ENCODE measurements around the gene SKAP2. TPM values are rescaled to one million over a fixed set of nuclear protein-coding genes. Genes with fewer than 3 reads are reported as not detected.
A peak's percentile ranks its signal among the peaks of the same experiment; 100 is the strongest.

Gene SKAP2
- polyA plus RNA-seq, 3 donors, result 19.2 to 204 (median 158) TPM

- Histone ChIP-seq H3K9me3 (replicated peaks in 1 of 2; ENCODE audit: control insufficient read depth in 1 of 2, insufficient read depth in 1 of 2, low read length in 2 of 2) (no peaks in the 10 kb centered on the region), H3K4me2 (replicated peaks; ENCODE audit: extremely low read depth, low read length, poor library complexity, severe bottlenecking) (no peak overlapping the region), H3K27me3 (ENCODE audit: control insufficient read depth in 2 of 2, insufficient read depth in 2 of 2, low read length in 2 of 2) (no peaks in the 10 kb centered on the region), H3K79me2 (ENCODE audit: insufficient read depth, low read length) (no peaks in the 10 kb centered on the region), H3K4me3 (replicated peaks in 1 of 3; ENCODE audit: low read depth in 2 of 3, low read length in 3 of 3) (no peak overlapping the region), H3K36me3 (replicated peaks in 1 of 2; ENCODE audit: control insufficient read depth in 1 of 2, insufficient read depth in 2 of 2, low read length in 2 of 2) (peaks cover 41 to 84% of the 10 kb centered on the region in 2 donors), H3K9ac (ENCODE audit: insufficient read depth, low read length, poor library complexity, severe bottlenecking) (no peak overlapping the region), H3K4me1 (ENCODE audit: control insufficient read depth in 1 of 2, insufficient read depth in 2 of 2, low read length in 2 of 2) (no peaks in the 10 kb centered on the region), H3K27ac (ENCODE audit: low read depth in 1 of 2, low read length in 2 of 2) (no peak overlapping the region), H4K20me1 (ENCODE audit: insufficient read depth, low read length) (peaks cover 6% of the 10 kb centered on the region), H2AFZ (ENCODE audit: insufficient read depth, low read depth, low read length, poor library complexity, severe bottlenecking) (no peak overlapping the region)
- Mint-ChIP-seq H3K27ac (peak overlapping the region in 1 of 7 donors; percentile 1), H3K36me3 (peaks cover 61 to 72% of the 10 kb centered on the region in 2 donors), H3K27me3 (ENCODE audit: low read depth in 3 of 3) (no peaks in the 10 kb centered on the region), H3K9me3 (peaks cover 0 to 2% (median 0%) of the 10 kb centered on the region in 7 donors), H3K4me1 (no peaks in the 10 kb centered on the region), H3K4me3 (no peak overlapping the region)
- no peak for TF ChIP-seq CTCF (IDR thresholded peaks at IDR 0.05)
- DNase-seq, result no peak
- WGBS (ENCODE audit: insufficient coverage), result 4% methylated on average over 4 of the region's 5 CpGs
- intact Hi-C loops (cut with micrococcal nuclease), result no loop called here
These were observed 141.3 kb downstream of the SKAP2 start for GRCh38 chr7:26723129-26723528.

- Histone ChIP-seq H3K27me3 (ENCODE audit: control insufficient read depth in 2 of 2, insufficient read depth in 2 of 2, low read length in 2 of 2) (no peaks in the 10 kb centered on the region), H3K9ac (ENCODE audit: insufficient read depth, low read length, poor library complexity, severe bottlenecking) (no peak overlapping the region), H4K20me1 (ENCODE audit: insufficient read depth, low read length) (no peaks in the 10 kb centered on the region), H3K4me1 (ENCODE audit: control insufficient read depth in 1 of 2, insufficient read depth in 2 of 2, low read length in 2 of 2) (no peaks in the 10 kb centered on the region), H3K79me2 (ENCODE audit: insufficient read depth, low read length) (no peaks in the 10 kb centered on the region), H3K27ac (ENCODE audit: low read depth in 1 of 2, low read length in 2 of 2) (no peak overlapping the region), H3K9me3 (replicated peaks in 1 of 2; ENCODE audit: control insufficient read depth in 1 of 2, insufficient read depth in 1 of 2, low read length in 2 of 2) (no peaks in the 10 kb centered on the region), H2AFZ (ENCODE audit: insufficient read depth, low read depth, low read length, poor library complexity, severe bottlenecking) (no peak overlapping the region), H3K4me2 (replicated peaks; ENCODE audit: extremely low read depth, low read length, poor library complexity, severe bottlenecking) (no peak overlapping the region), H3K36me3 (replicated peaks in 1 of 2; ENCODE audit: control insufficient read depth in 1 of 2, insufficient read depth in 2 of 2, low read length in 2 of 2) (peaks cover 43 to 80% of the 10 kb centered on the region in 2 donors), H3K4me3 (replicated peaks in 1 of 3; ENCODE audit: low read depth in 2 of 3, low read length in 3 of 3) (no peak overlapping the region)
- H3K27ac Mint-ChIP-seq, result no peak overlapping the region
- intact Hi-C loops (cut with micrococcal nuclease), result no loop called here
- TF ChIP-seq CTCF (IDR thresholded peaks at IDR 0.05), result no peak
- H3K27me3 Mint-ChIP-seq (ENCODE audit: low read depth in 3 of 3), result no peaks in the 10 kb centered on the region
- DNase-seq, result no peak
- no peaks in the 10 kb centered on the region for H3K4me1 Mint-ChIP-seq
- no peak overlapping the region for H3K4me3 Mint-ChIP-seq
- H3K36me3 Mint-ChIP-seq, result peaks cover 60 to 70% of the 10 kb centered on the region in 2 donors
- peaks cover 0 to 2% (median 0%) of the 10 kb centered on the region in 7 donors for H3K9me3 Mint-ChIP-seq
These were observed 142.9 kb downstream of the SKAP2 start for GRCh38 chr7:26721450-26721849.

All from CD14-positive monocyte (primary cell).